ENCODE data around the gene PPM1D. TPM values are rescaled to one million over a fixed set of nuclear protein-coding genes. Genes with fewer than 3 reads are reported as not detected.

The PPM1D gene
- total and polyA plus RNA-seq, 2 of the 13 experiments (the other 11 are each of a cell fraction or from before 2014, with no cell fraction given), result 8.0 to 26.2 TPM

GRCh38 chr17:60599620-60600489, at the start of gene PPM1D (continued):
- TF ChIP-seq AHDC1 (CRISPR knock-in tag; IDR thresholded peaks at IDR 0.05; ENCODE audit: borderline replicate concordance) (peak; percentile 2; the same call in 1 of the 2 replicates), ZNF230 (CRISPR knock-in tag; IDR thresholded peaks at IDR 0.05) (peak; percentile 81; the same call in 1 of the 2 replicates), MAFG (CRISPR knock-in tag; IDR thresholded peaks at IDR 0.05) (no peak), JARID2 (CRISPR knock-in tag; IDR thresholded peaks at IDR 0.05; ENCODE audit: insufficient replicate concordance) (no peak), ZNF335 (CRISPR knock-in tag; IDR thresholded peaks at IDR 0.05) (peak; percentile 92), ZNF234 (CRISPR knock-in tag; conservative IDR thresholded peaks at IDR 0.05) (0 out of 2 replicates have a peak, but pooled peaks have one; percentile 32), ZNF382 (CRISPR knock-in tag; IDR thresholded peaks at IDR 0.05; ENCODE audit: borderline replicate concordance) (no peak), TARDBP (CRISPR knock-in tag; IDR thresholded peaks at IDR 0.05) (peak; percentile 78), MBD4 (IDR thresholded peaks at IDR 0.05; ENCODE audit: borderline replicate concordance, low read length) (no peak), ZNF781 (CRISPR knock-in tag; IDR thresholded peaks at IDR 0.05; ENCODE audit: borderline replicate concordance, not compliant biosample characterization) (no peak), ZNF75D (CRISPR knock-in tag; IDR thresholded peaks at IDR 0.05; ENCODE audit: borderline replicate concordance) (no peak), ZNF232 (CRISPR knock-in tag; IDR thresholded peaks at IDR 0.05; ENCODE audit: borderline replicate concordance) (peak; percentile 85), STAT6 (CRISPR knock-in tag; IDR thresholded peaks at IDR 0.05; ENCODE audit: borderline replicate concordance) (peak; percentile 96), NFAT5 (CRISPR knock-in tag; IDR thresholded peaks at IDR 0.05) (peak; percentile 83)

Data from HepG2 (cell line).